A549 (cell line): ENCODE measurements around the gene TRIOBP. TPM values are rescaled to one million over a fixed set of nuclear protein-coding genes. Genes with fewer than 3 reads are reported as not detected.

ENCODE experiments used
- ATAC-seq, 2 experiments: fragments of 200-7000 bp in 1 of 2; fragments of >200 bp in 1 of 2; cut with Nextera tagmentation in 1 of 2; cut with Tn5 transposase in 1 of 2; 3 replicates each; pipeline versions ENCODE4 v1.8.0 to v1.9.1; 2018 to 2020; ENCODE audit warnings: mild to moderate bottlenecking in 1 of 2, moderate library complexity in 1 of 2
- CTCF ChIA-PET: fragments of 300-600 bp; sonication (Branson Sonifier 250); formaldehyde crosslinking; extraction: SDS; loops from one replicate; lab custom pipeline; 2021; ENCODE audit warnings: antibody characterized with exemption, inconsistent platforms; lab: Yijun Ruan, JAX
- POLR2A ChIA-PET: fragments of 350-600 bp; formaldehyde crosslinking; extraction: SDS; loops from one replicate; lab custom pipeline; 2021; ENCODE audit warnings: antibody characterized with exemption, inconsistent platforms; lab: Yijun Ruan, JAX
- DNase-seq, 2 experiments: peaks; one replicate each; pipeline versions ENCODE4 v3.0.0 to v3.0.0-alpha.2; 2011 to 2016; ENCODE audit warnings: low read depth in 1 of 2, low spot score in 1 of 2
- FAIRE-seq: peaks from 2 replicates; lab custom pipeline; 2011; peaks lifted over from hg19 to GRCh38; lab: Jason Lieb, UNC
- H3K27ac ChIP-seq, 2 experiments: fragments of >200 bp; sonication (Bioruptor Twin); formaldehyde crosslinking; 3 replicates each; pipeline ENCODE4 v1.5.1; 2016 to 2017
- H3K4me1 ChIP-seq: fragments of >200 bp; sonication (Bioruptor Twin); formaldehyde crosslinking; 3 replicates; pipeline ENCODE4 v1.6.1; 2016
- H3K4me2 ChIP-seq: fragments of >200 bp; sonication (Bioruptor Twin); formaldehyde crosslinking; 3 replicates; pipeline ENCODE4 v1.6.1; 2016
- H3K4me3 ChIP-seq: fragments of >200 bp; sonication (Bioruptor Twin); formaldehyde crosslinking; 3 replicates; pipeline ENCODE4 v1.5.1; 2016
- H3K9me3 ChIP-seq: fragments of >200 bp; sonication (Bioruptor Twin); formaldehyde crosslinking; 3 replicates; pipeline ENCODE4 v1.6.1; 2016
- CEBPB ChIP-seq, 2 experiments: fragments of >200 bp in 1 of 2; sonication (Bioruptor Twin) in 1 of 2; formaldehyde crosslinking in 1 of 2; IDR thresholded peaks; 2 replicates each; pipeline ENCODE4 v1.6.1; 2012 to 2016
- CHD4 ChIP-seq: fragments of 200-600 bp; sonication (generic); IDR thresholded peaks from 2 replicates; pipeline ENCODE4 v1.6.1; 2016; ENCODE audit warnings: antibody characterized with exemption, mild to moderate bottlenecking, borderline replicate concordance
- EHMT2 ChIP-seq: fragments of 200-600 bp; sonication (generic); IDR thresholded peaks from 2 replicates; pipeline ENCODE4 v1.6.1; 2016; ENCODE audit warnings: antibody characterized with exemption, low read depth, mild to moderate bottlenecking, moderate library complexity
- FOSL2 ChIP-seq, 2 experiments: fragments of 450-650 bp in 1 of 2; fragments of >200 bp in 1 of 2; sonication (Bioruptor Twin) in 1 of 2; formaldehyde crosslinking; IDR thresholded peaks; 2 replicates each; pipeline versions ENCODE4 v1.5.0 to v1.6.1; 2016 to 2020; ENCODE audit warnings: mild to moderate bottlenecking in 1 of 2, moderate library complexity in 1 of 2
- GATA3 ChIP-seq: IDR thresholded peaks from 2 replicates; pipeline ENCODE4 v1.6.1; 2012; ENCODE audit warnings: borderline replicate concordance
- HMGXB4 ChIP-seq: fragments of 250-450 bp; sonication (Bioruptor Pico); IDR thresholded peaks from 2 replicates; pipeline ENCODE4 v1.5.0; 2021; ENCODE audit warnings: mild to moderate bottlenecking, moderate library complexity, borderline replicate concordance
- HOXA7 ChIP-seq: fragments of 250-450 bp; sonication (Bioruptor Pico); IDR thresholded peaks from 2 replicates; pipeline ENCODE4 v1.5.0; 2020; ENCODE audit warnings: mild to moderate bottlenecking, moderate library complexity
- JUN ChIP-seq, 2 experiments: fragments of >200 bp; sonication (Bioruptor Twin); formaldehyde crosslinking; IDR thresholded peaks; 2 replicates in 1 of 2; 3 replicates in 1 of 2; pipeline ENCODE4 v1.6.1; 2016 to 2017
- KDM1A ChIP-seq: fragments of 200-600 bp; sonication (generic); IDR thresholded peaks from 2 replicates; pipeline ENCODE4 v1.6.1; 2016; ENCODE audit warnings: low read depth, mild to moderate bottlenecking
- MAFK ChIP-seq: fragments of 450-650 bp; IDR thresholded peaks from 2 replicates; pipeline ENCODE4 v1.6.1; 2014; ENCODE audit not compliant: partially characterized antibody
- NPAS2 ChIP-seq: fragments of 250-450 bp; sonication (Bioruptor Pico); IDR thresholded peaks from 2 replicates; pipeline ENCODE4 v1.8.0; 2022; ENCODE audit warnings: mild to moderate bottlenecking, moderate library complexity, borderline replicate concordance
- PBX3 ChIP-seq: IDR thresholded peaks from 2 replicates; pipeline ENCODE4 v1.6.1; 2012
- POLR2A ChIP-seq: IDR thresholded peaks from 2 replicates; pipeline ENCODE4 v1.6.1; 2012; ENCODE audit warnings: mild to moderate bottlenecking, low read length
- POLR2AphosphoS2 ChIP-seq: conservative IDR thresholded peaks from 2 replicates; pipeline ENCODE4 v1.6.1; 2012; ENCODE audit warnings: low read length, improper control_type of control experiment, inconsistent platforms
- RARB ChIP-seq: fragments of 250-450 bp; sonication (Bioruptor Pico); IDR thresholded peaks from 2 replicates; pipeline ENCODE4 v1.8.0; 2021; ENCODE audit warnings: mild to moderate bottlenecking, moderate library complexity
- RNF2 ChIP-seq: fragments of 200-600 bp; sonication (generic); IDR thresholded peaks from 2 replicates; pipeline ENCODE4 v1.6.1; 2016; ENCODE audit warnings: low read depth, mild to moderate bottlenecking, antibody characterized with exemption, moderate library complexity, borderline replicate concordance
- SMC3 ChIP-seq: fragments of >200 bp; sonication (Bioruptor Twin); formaldehyde crosslinking; IDR thresholded peaks from 3 replicates; pipeline ENCODE4 v1.6.1; 2018; ENCODE audit warnings: inconsistent platforms
- SREBF2 ChIP-seq: fragments of 450-650 bp; IDR thresholded peaks from 2 replicates; pipeline ENCODE4 v1.6.1; 2014; ENCODE audit warnings: mild to moderate bottlenecking, moderate library complexity
- TP53 ChIP-seq: fragments of 250-450 bp; sonication (Bioruptor Pico); IDR thresholded peaks from 2 replicates; pipeline ENCODE4 v1.5.0; 2021; ENCODE audit warnings: mild to moderate bottlenecking, moderate library complexity
- WGBS: methylation state at CpG from one replicate; pipeline ENCODE4 v1.1.6; 2017; ENCODE audit errors: missing lambda C conversion rate; 5-methylcytosine and 5-hydroxymethylcytosine counted together
- polyA plus RNA-seq, 4 experiments: library from polyadenylated mRNA; depleted of rRNA in 3 of 4; stranded (reverse); fragments of >200 nt; fragmentation: RNase III in 1 of 4; extraction: RNeasy Plus Mini Kit Qiagen cat#74134 plus additional on column Dnase treatment in 1 of 4; gene quantifications; 2 replicates in 3 of 4; 3 replicates in 1 of 4; pipeline ENCODE4 v1.2.3, GENCODE V29; 2011 to 2017
- TF ChIP-seq, protein P1 (sequence below): IDR thresholded peaks from 2 replicates; pipeline ENCODE4 v1.6.1; 2012
- TF ChIP-seq, protein P2 (sequence below): fragments of 200-600 bp; sonication (generic); IDR thresholded peaks from 2 replicates; pipeline ENCODE4 v1.6.1; 2016; ENCODE audit warnings: antibody characterized with exemption, mild to moderate bottlenecking, moderate library complexity

TRIOBP gene
- polyA plus RNA-seq, 2 of the 4 experiments (the other 2 are of a cell fraction) = 15.7 to 26.0 TPM

GRCh38 chr22:37742376-37743171, 45.7 kb downstream of the TRIOBP start:
- Histone ChIP-seq H3K4me3 (no peak overlapping the region), H3K27ac (peak overlapping the region; percentile 38 to 100; a peak in 5 of 6 replicates)
- no peak for FAIRE-seq

GRCh38 chr22:37744589-37744988, 47.7 kb downstream of the TRIOBP start:
- no peaks in the 10 kb centered on the region for H3K9me3 ChIP-seq
- H3K4me3 ChIP-seq = peak overlapping the region; percentile 88; the same call in 2 of the 3 replicates
- H3K4me1 ChIP-seq = peaks cover 70% of the 10 kb centered on the region
- TF ChIP-seq SREBF2 (no peak), KDM1A (peak; percentile 81)
- no peak for FAIRE-seq
- ATAC-seq = peak in 1 of 2 experiments; percentile 16; a peak in 1 of 6 replicates
- H3K4me2 ChIP-seq = peak overlapping the region; percentile 98
- ChIA-PET CTCF (interaction anchor here (0.7 to 1.8 kb wide), 3 partner anchors 10 to 47 kb away, joined by 3 to 4 read pairs (median 3); no protein-coding TSS in a partner anchor), POLR2A (no interaction called here)
- peak overlapping the region; percentile 100; a peak in 4 of 6 replicates for H3K27ac ChIP-seq
- DNase-seq = no peak
- WGBS = 87% methylated on average over 6 of the region's 6 CpGs

More at GRCh38 chr22:37742376-37743171, 45.7 kb downstream of the TRIOBP start:
- TF ChIP-seq, protein P1, sequence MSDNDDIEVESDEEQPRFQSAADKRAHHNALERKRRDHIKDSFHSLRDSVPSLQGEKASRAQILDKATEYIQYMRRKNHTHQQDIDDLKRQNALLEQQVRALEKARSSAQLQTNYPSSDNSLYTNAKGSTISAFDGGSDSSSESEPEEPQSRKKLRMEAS = peak; percentile 34; the same call in 1 of the 2 replicates
- TF ChIP-seq FOSL2 (IDR thresholded peaks at IDR 0.05) (no peak), FOSL2 (CRISPR knock-in tag; IDR thresholded peaks at IDR 0.05) (peak; percentile 44; the same call in 1 of the 2 replicates), TP53 (CRISPR knock-in tag) (no peak)
- Histone ChIP-seq H3K4me2 (peak overlapping the region; percentile 34), H3K4me1 (peaks cover 50% of the 10 kb centered on the region), H3K9me3 (no peaks in the 10 kb centered on the region)
- POLR2A ChIA-PET = interaction anchor here (0.6 kb wide), 1 partner anchor 31 kb away, joined by 3 read pairs; no protein-coding TSS in a partner anchor
- 52% methylated on average over 8 of the region's 16 CpGs for WGBS
- CTCF ChIA-PET = interaction anchor here (0.6 to 1.3 kb wide), 4 partner anchors 10 to 99 kb away, joined by 3 to 4 read pairs (median 3); no protein-coding TSS in a partner anchor
- ATAC-seq (no peak), DNase-seq (no peak)

DNA sequence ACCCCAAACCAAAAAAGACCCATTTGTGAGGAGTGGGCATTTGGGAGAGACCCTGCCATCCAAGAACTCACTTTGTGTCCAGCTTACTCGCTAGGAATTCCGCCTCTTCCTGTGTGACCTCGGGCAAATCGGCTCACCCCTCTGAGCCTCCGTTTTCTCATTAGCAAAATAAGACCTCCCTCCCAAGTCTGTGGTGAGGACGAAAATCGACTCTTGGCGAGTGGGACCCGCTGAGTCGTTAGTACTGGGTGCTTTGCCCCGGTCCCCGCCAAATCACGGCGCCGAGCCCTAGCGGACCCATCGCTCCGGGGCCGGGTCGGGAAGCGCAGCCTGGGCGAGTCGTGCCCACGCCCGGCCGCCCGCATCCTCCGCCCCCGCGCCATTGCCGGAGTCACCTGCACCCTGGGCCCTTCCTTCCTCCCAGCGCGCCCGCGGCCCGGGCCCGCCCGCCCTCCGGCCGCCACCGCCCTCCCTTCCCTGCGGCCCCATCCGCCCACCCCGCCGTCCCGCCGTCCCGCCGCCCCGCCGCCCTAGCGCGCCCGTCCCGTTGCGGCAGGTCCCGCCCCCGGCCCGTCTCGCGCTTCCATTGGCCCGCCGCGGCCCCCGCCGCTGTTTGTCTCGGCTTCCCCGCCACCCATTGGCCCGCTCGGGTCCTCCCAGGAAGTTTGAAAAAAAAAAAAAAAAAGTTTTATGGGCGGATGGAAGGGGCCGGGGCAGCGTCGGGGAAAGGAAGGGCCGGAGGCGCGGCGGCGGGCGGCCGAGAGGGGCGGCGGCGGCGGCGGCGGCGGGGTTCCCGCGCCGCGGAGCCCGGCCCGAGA, 48.9 kb downstream of the TRIOBP start:
- FAIRE-seq = no peak
- peak; percentile 72 to 75 for ATAC-seq
- no peaks in the 10 kb centered on the region for H3K9me3 ChIP-seq
- peak overlapping the region; percentile 100 for H3K27ac ChIP-seq
- peaks cover 80% of the 10 kb centered on the region for H3K4me1 ChIP-seq
- POLR2A ChIA-PET = interaction anchor here (0.5 kb wide), 1 partner anchor 42 kb away, joined by 5 read pairs; no protein-coding TSS in a partner anchor
- H3K4me3 ChIP-seq = peak overlapping the region; percentile 88
- DNase-seq = peak; percentile 60 to 82
- under 1% methylated on average over 26 of the region's 94 CpGs for WGBS
- CTCF ChIA-PET = interaction anchor here (0.6 to 1.8 kb wide), 2 partner anchors 11 to 494 kb away, joined by 4 read pairs; no protein-coding TSS in a partner anchor
- peak overlapping the region; percentile 98 for H3K4me2 ChIP-seq
- TF ChIP-seq RARB (no peak), PBX3 (0 out of 2 replicates have a peak, but pooled peaks have one; percentile 9), RNF2 (no peak), POLR2A (peak; percentile 56), HMGXB4 (CRISPR knock-in tag) (no peak), EHMT2 (no peak), MAFK (no peak), CEBPB (IDR thresholded peaks at IDR 0.05) (no peak), NPAS2 (no peak), CHD4 (no peak), JUN (IDR thresholded peaks at IDR 0.05) (peak in 1 of 2 experiments; percentile 79; a peak in 3 of 5 replicates), POLR2AphosphoS2 (no peak), TP53 (CRISPR knock-in tag) (no peak), GATA3 (no peak), FOSL2 (IDR thresholded peaks at IDR 0.05) (no peak), FOSL2 (CRISPR knock-in tag; IDR thresholded peaks at IDR 0.05) (no peak), HOXA7 (CRISPR knock-in tag) (no peak), SMC3 (no peak)
- TF ChIP-seq, protein P2, sequence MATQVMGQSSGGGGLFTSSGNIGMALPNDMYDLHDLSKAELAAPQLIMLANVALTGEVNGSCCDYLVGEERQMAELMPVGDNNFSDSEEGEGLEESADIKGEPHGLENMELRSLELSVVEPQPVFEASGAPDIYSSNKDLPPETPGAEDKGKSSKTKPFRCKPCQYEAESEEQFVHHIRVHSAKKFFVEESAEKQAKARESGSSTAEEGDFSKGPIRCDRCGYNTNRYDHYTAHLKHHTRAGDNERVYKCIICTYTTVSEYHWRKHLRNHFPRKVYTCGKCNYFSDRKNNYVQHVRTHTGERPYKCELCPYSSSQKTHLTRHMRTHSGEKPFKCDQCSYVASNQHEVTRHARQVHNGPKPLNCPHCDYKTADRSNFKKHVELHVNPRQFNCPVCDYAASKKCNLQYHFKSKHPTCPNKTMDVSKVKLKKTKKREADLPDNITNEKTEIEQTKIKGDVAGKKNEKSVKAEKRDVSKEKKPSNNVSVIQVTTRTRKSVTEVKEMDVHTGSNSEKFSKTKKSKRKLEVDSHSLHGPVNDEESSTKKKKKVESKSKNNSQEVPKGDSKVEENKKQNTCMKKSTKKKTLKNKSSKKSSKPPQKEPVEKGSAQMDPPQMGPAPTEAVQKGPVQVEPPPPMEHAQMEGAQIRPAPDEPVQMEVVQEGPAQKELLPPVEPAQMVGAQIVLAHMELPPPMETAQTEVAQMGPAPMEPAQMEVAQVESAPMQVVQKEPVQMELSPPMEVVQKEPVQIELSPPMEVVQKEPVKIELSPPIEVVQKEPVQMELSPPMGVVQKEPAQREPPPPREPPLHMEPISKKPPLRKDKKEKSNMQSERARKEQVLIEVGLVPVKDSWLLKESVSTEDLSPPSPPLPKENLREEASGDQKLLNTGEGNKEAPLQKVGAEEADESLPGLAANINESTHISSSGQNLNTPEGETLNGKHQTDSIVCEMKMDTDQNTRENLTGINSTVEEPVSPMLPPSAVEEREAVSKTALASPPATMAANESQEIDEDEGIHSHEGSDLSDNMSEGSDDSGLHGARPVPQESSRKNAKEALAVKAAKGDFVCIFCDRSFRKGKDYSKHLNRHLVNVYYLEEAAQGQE = no peak
- TF ChIP-seq, protein P1 = no peak
